Nephron progenitor cell (in vitro differentiated cells): ENCODE measurements around the gene LRRN3.
"Not testable (repeated sequence)": the region's sequence is repeated elsewhere in the genome, so short reads cannot be mapped to it uniquely, and the experiment has no call there.

ENCODE experiments used
- DNase-seq: peaks from one replicate; pipeline ENCODE4 v3.0.0; 2021
- H3K27ac Mint-ChIP-seq: 2 replicates; pipeline ENCODE4 v1.8.0; 2021; ENCODE audit warnings: mild to moderate bottlenecking, moderate library complexity, mixed read lengths
- H3K27me3 Mint-ChIP-seq: 2 replicates; pipeline ENCODE4 v1.8.0; 2021; ENCODE audit warnings: mild to moderate bottlenecking, low read depth, mixed read lengths; ENCODE audit not compliant: poor library complexity
- H3K36me3 Mint-ChIP-seq: 2 replicates; pipeline ENCODE4 v1.8.0; 2021; ENCODE audit warnings: low read depth, mixed read lengths
- H3K4me1 Mint-ChIP-seq: 2 replicates; pipeline ENCODE4 v1.8.0; 2021; ENCODE audit warnings: mixed read lengths
- H3K4me3 Mint-ChIP-seq: 2 replicates; pipeline ENCODE4 v1.8.0; 2021; ENCODE audit warnings: mild to moderate bottlenecking, moderate library complexity, mixed read lengths
- H3K9me3 Mint-ChIP-seq: 2 replicates; pipeline ENCODE4 v1.8.0; 2021; ENCODE audit warnings: mild to moderate bottlenecking, moderate library complexity, mixed read lengths
- CTCF ChIP-seq: fragments of 200-600 bp; sonication (generic); IDR thresholded peaks from 2 replicates; pipeline ENCODE4 v1.5.0; 2021; ENCODE audit warnings: antibody characterized with exemption

Gene LRRN3

DNA sequence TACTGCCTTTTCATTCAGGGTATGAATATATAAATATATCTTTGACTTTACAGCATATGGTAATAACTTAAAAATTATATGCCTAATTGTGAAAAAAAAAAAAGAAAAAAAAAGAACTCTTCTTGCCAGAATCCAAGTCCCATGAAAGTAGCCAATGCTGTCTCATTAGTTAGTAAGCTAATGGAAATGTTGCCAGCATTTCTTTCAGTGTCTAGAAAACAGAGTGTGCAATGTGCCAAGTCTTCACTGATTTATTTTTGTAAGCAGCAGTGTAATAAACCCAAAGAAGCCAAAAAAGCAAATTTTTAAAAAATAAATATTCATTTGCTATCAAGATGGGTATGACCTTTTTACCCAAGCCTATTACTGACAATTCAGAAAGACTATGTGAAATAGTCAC is 31.1 kb upstream of the LRRN3 start:
- no peaks in the 10 kb centered on the region for H3K4me1 Mint-ChIP-seq
- no peak for DNase-seq
- no peak overlapping the region for H3K27ac Mint-ChIP-seq
- no peaks in the 10 kb centered on the region for H3K27me3 Mint-ChIP-seq
- H3K9me3 Mint-ChIP-seq, result peaks cover 37% of the 10 kb centered on the region
- TF ChIP-seq CTCF, result no peak
- peaks cover 23% of the 10 kb centered on the region for H3K36me3 Mint-ChIP-seq
- H3K4me3 Mint-ChIP-seq, result no peak overlapping the region

DNA sequence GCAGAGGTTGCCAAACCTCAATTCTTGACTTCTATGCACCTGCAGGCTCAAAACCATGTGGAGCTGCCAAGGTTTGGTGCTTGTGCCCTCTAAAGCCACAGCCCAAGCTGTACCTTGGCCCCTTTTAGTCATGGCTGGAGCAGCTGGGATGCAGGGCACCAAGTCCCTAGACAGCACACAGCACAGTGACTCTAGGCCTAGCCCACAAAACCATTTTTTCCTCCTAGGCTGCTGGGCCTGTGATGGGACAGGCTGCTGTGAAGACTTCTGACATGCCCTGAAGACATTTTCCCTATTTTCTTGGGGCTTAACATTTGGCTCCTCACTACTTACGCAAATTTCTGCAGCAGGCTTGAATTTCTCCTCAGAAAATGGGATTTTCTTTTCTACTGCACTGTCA is 27.8 kb upstream of the LRRN3 start:
- Mint-ChIP-seq H3K27ac (no peak overlapping the region), H3K36me3 (peaks cover 29% of the 10 kb centered on the region), H3K4me1 (no peaks in the 10 kb centered on the region), H3K9me3 (peaks cover 43% of the 10 kb centered on the region), H3K27me3 (no peaks in the 10 kb centered on the region), H3K4me3 (no peak overlapping the region)
- no peak for DNase-seq
- TF ChIP-seq CTCF, result no peak

DNA sequence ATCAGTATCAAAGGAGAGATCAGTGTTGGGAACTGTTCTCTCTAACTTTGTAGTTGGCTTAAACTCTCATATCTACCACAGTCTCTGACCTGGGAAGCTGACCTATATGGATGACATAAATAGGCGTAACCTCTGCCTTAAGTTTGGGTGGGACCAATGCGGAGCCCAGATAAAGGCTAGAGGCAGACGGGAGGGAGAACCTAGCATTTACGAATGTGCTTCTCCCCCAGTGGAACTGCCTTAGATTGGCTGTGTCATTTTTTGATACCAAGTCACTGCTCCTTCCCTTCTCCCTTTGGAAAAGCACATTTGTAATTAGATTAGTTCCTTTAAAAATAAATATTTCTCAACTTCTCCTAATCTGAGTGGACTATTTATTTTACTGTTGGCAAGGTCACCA is 23.7 kb upstream of the LRRN3 start:
- H3K27ac Mint-ChIP-seq, result no peak overlapping the region
- H3K9me3 Mint-ChIP-seq, result peaks cover 31% of the 10 kb centered on the region
- peaks cover 4% of the 10 kb centered on the region for H3K4me1 Mint-ChIP-seq
- no peaks in the 10 kb centered on the region for H3K27me3 Mint-ChIP-seq
- no peak for DNase-seq
- no peak for TF ChIP-seq CTCF
- H3K4me3 Mint-ChIP-seq, result no peak overlapping the region
- peaks cover 23% of the 10 kb centered on the region for H3K36me3 Mint-ChIP-seq

- Mint-ChIP-seq H3K27ac (no peak overlapping the region), H3K4me1 (peaks cover 4% of the 10 kb centered on the region), H3K36me3 (peaks cover 19% of the 10 kb centered on the region), H3K27me3 (no peaks in the 10 kb centered on the region), H3K4me3 (no peak overlapping the region), H3K9me3 (peaks cover 26% of the 10 kb centered on the region)
- DNase-seq, result no peak
- no peak for TF ChIP-seq CTCF
Observed at GRCh38 chr7:111067682-111068081, 23.2 kb upstream of the LRRN3 start.

GRCh38 chr7:111068618-111069017 is 22.3 kb upstream of the LRRN3 start:
- Mint-ChIP-seq H3K36me3 (peaks cover 15% of the 10 kb centered on the region), H3K4me3 (no peak overlapping the region), H3K27me3 (no peaks in the 10 kb centered on the region), H3K9me3 (peaks cover 17% of the 10 kb centered on the region), H3K27ac (no peak overlapping the region), H3K4me1 (peaks cover 4% of the 10 kb centered on the region)
- no peak for DNase-seq
- TF ChIP-seq CTCF, result no peak

GRCh38 chr7:111071556-111071955 is 19.4 kb upstream of the LRRN3 start:
- Mint-ChIP-seq H3K4me1 (peaks cover 4% of the 10 kb centered on the region), H3K36me3 (no peaks in the 10 kb centered on the region), H3K27me3 (peaks cover 2% of the 10 kb centered on the region), H3K27ac (no peak overlapping the region), H3K4me3 (no peak overlapping the region), H3K9me3 (no peaks in the 10 kb centered on the region)
- DNase-seq, result no peak
- TF ChIP-seq CTCF, result no peak

DNA sequence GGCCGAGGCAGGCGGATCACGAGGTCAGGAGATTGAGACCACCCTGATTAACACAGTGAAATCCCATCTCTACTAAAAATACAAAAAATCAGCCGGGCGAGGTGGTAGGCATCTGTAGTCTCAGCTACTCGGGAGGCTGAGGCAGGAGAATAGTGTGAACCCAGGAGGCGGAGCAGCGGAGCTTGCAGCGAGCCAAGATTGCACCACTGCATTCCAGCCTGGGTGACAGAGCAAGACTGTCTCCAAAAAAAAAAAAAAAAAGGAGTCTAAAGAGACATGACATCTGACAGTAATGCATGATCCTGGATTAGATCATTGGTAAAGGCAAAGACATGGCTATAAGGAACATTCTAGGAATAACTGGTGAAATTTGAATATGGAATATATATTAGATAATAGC is 18.3 kb upstream of the LRRN3 start:
- H3K4me3 Mint-ChIP-seq, H3K9me3 Mint-ChIP-seq, H3K36me3 Mint-ChIP-seq, DNase-seq, H3K4me1 Mint-ChIP-seq, H3K27me3 Mint-ChIP-seq, H3K27ac Mint-ChIP-seq: not testable (repeated sequence)
